Measurements from ENCODE around the gene LCP2.

The LCP2 gene

GRCh38 chr5:170333161-170333910 is 35.8 kb upstream of the LCP2 start:
- H3K27me3 ChIP-seq (ENCODE audit: control insufficient read depth, insufficient read depth, low read length) = no peaks in the 10 kb centered on the region
- H3K9ac ChIP-seq (ENCODE audit: low read length) = no peak overlapping the region
- no peaks in the 10 kb centered on the region for H3K36me3 ChIP-seq (ENCODE audit: control insufficient read depth, insufficient read depth, low read length)
- H3K27ac ChIP-seq (ENCODE audit: low read depth, low read length) = no peak overlapping the region
- no peaks in the 10 kb centered on the region for H3K4me1 ChIP-seq (ENCODE audit: control insufficient read depth, insufficient read depth, low read length)
- no peak overlapping the region for H3K4me3 ChIP-seq (ENCODE audit: low read length)

- Histone ChIP-seq H3K4me1 (ENCODE audit: control insufficient read depth, insufficient read depth, low read length) (no peaks in the 10 kb centered on the region), H3K27ac (ENCODE audit: low read depth, low read length) (no peak overlapping the region), H3K9ac (ENCODE audit: low read length) (no peak overlapping the region), H3K4me3 (ENCODE audit: low read length) (no peak overlapping the region), H3K36me3 (ENCODE audit: control insufficient read depth, insufficient read depth, low read length) (no peaks in the 10 kb centered on the region), H3K27me3 (ENCODE audit: control insufficient read depth, insufficient read depth, low read length) (no peaks in the 10 kb centered on the region)
These were observed 34.5 kb upstream of the LCP2 start for GRCh38 chr5:170332058-170332457.

GRCh38 chr5:170330568-170331054 is 33.0 kb upstream of the LCP2 start:
- no peaks in the 10 kb centered on the region for H3K36me3 ChIP-seq (ENCODE audit: control insufficient read depth, insufficient read depth, low read length)
- no peak overlapping the region for H3K4me3 ChIP-seq (ENCODE audit: low read length)
- H3K9ac ChIP-seq (ENCODE audit: low read length) = no peak overlapping the region
- H3K4me1 ChIP-seq (ENCODE audit: control insufficient read depth, insufficient read depth, low read length) = no peaks in the 10 kb centered on the region
- no peaks in the 10 kb centered on the region for H3K27me3 ChIP-seq (ENCODE audit: control insufficient read depth, insufficient read depth, low read length)
- H3K27ac ChIP-seq (ENCODE audit: low read depth, low read length) = no peak overlapping the region

GRCh38 chr5:170329524-170329923 is 31.9 kb upstream of the LCP2 start:
- H3K9ac ChIP-seq (ENCODE audit: low read length) = no peak overlapping the region
- no peaks in the 10 kb centered on the region for H3K4me1 ChIP-seq (ENCODE audit: control insufficient read depth, insufficient read depth, low read length)
- no peak overlapping the region for H3K27ac ChIP-seq (ENCODE audit: low read depth, low read length)
- no peaks in the 10 kb centered on the region for H3K27me3 ChIP-seq (ENCODE audit: control insufficient read depth, insufficient read depth, low read length)
- H3K4me3 ChIP-seq (ENCODE audit: low read length) = no peak overlapping the region
- H3K36me3 ChIP-seq (ENCODE audit: control insufficient read depth, insufficient read depth, low read length) = no peaks in the 10 kb centered on the region

- H3K27me3 ChIP-seq (ENCODE audit: control insufficient read depth, insufficient read depth, low read length) = no peaks in the 10 kb centered on the region
- H3K4me3 ChIP-seq (ENCODE audit: low read length) = no peak overlapping the region
- no peaks in the 10 kb centered on the region for H3K4me1 ChIP-seq (ENCODE audit: control insufficient read depth, insufficient read depth, low read length)
- H3K27ac ChIP-seq (ENCODE audit: low read depth, low read length) = no peak overlapping the region
- H3K9ac ChIP-seq (ENCODE audit: low read length) = no peak overlapping the region
- no peaks in the 10 kb centered on the region for H3K36me3 ChIP-seq (ENCODE audit: control insufficient read depth, insufficient read depth, low read length)
These were observed 30.3 kb upstream of the LCP2 start for GRCh38 chr5:170327829-170328228.

GRCh38 chr5:170327168-170327567 is 29.6 kb upstream of the LCP2 start:
- no peak overlapping the region for H3K27ac ChIP-seq (ENCODE audit: low read depth, low read length)
- no peak overlapping the region for H3K9ac ChIP-seq (ENCODE audit: low read length)
- H3K36me3 ChIP-seq (ENCODE audit: control insufficient read depth, insufficient read depth, low read length) = no peaks in the 10 kb centered on the region
- H3K4me1 ChIP-seq (ENCODE audit: control insufficient read depth, insufficient read depth, low read length) = no peaks in the 10 kb centered on the region
- no peaks in the 10 kb centered on the region for H3K27me3 ChIP-seq (ENCODE audit: control insufficient read depth, insufficient read depth, low read length)
- no peak overlapping the region for H3K4me3 ChIP-seq (ENCODE audit: low read length)

- H3K27me3 ChIP-seq (ENCODE audit: control insufficient read depth, insufficient read depth, low read length) = no peaks in the 10 kb centered on the region
- no peak overlapping the region for H3K9ac ChIP-seq (ENCODE audit: low read length)
- no peaks in the 10 kb centered on the region for H3K36me3 ChIP-seq (ENCODE audit: control insufficient read depth, insufficient read depth, low read length)
- no peak overlapping the region for H3K4me3 ChIP-seq (ENCODE audit: low read length)
- H3K4me1 ChIP-seq (ENCODE audit: control insufficient read depth, insufficient read depth, low read length) = peaks cover 5% of the 10 kb centered on the region
- no peak overlapping the region for H3K27ac ChIP-seq (ENCODE audit: low read depth, low read length)
These were observed 21.7 kb upstream of the LCP2 start for GRCh38 chr5:170319301-170319700.

- peaks cover 5% of the 10 kb centered on the region for H3K4me1 ChIP-seq (ENCODE audit: control insufficient read depth, insufficient read depth, low read length)
- no peak overlapping the region for H3K27ac ChIP-seq (ENCODE audit: low read depth, low read length)
- H3K36me3 ChIP-seq (ENCODE audit: control insufficient read depth, insufficient read depth, low read length) = no peaks in the 10 kb centered on the region
- H3K9ac ChIP-seq (ENCODE audit: low read length) = no peak overlapping the region
- no peak overlapping the region for H3K4me3 ChIP-seq (ENCODE audit: low read length)
- no peaks in the 10 kb centered on the region for H3K27me3 ChIP-seq (ENCODE audit: control insufficient read depth, insufficient read depth, low read length)
These were observed 19.9 kb upstream of the LCP2 start for GRCh38 chr5:170317499-170317898.

GRCh38 chr5:170316937-170317336 is 19.4 kb upstream of the LCP2 start:
- no peak overlapping the region for H3K9ac ChIP-seq (ENCODE audit: low read length)
- H3K27me3 ChIP-seq (ENCODE audit: control insufficient read depth, insufficient read depth, low read length) = no peaks in the 10 kb centered on the region
- H3K27ac ChIP-seq (ENCODE audit: low read depth, low read length) = no peak overlapping the region
- H3K4me1 ChIP-seq (ENCODE audit: control insufficient read depth, insufficient read depth, low read length) = peaks cover 8% of the 10 kb centered on the region
- no peaks in the 10 kb centered on the region for H3K36me3 ChIP-seq (ENCODE audit: control insufficient read depth, insufficient read depth, low read length)
- H3K4me3 ChIP-seq (ENCODE audit: low read length) = no peak overlapping the region

GRCh38 chr5:170315154-170315553 is 17.6 kb upstream of the LCP2 start:
- Histone ChIP-seq H3K27ac (ENCODE audit: low read depth, low read length) (no peak overlapping the region), H3K27me3 (ENCODE audit: control insufficient read depth, insufficient read depth, low read length) (no peaks in the 10 kb centered on the region), H3K9ac (ENCODE audit: low read length) (no peak overlapping the region), H3K4me3 (ENCODE audit: low read length) (no peak overlapping the region), H3K36me3 (ENCODE audit: control insufficient read depth, insufficient read depth, low read length) (no peaks in the 10 kb centered on the region), H3K4me1 (ENCODE audit: control insufficient read depth, insufficient read depth, low read length) (peaks cover 11% of the 10 kb centered on the region)

GRCh38 chr5:170314541-170315095 is 17.0 kb upstream of the LCP2 start:
- H3K27me3 ChIP-seq (ENCODE audit: control insufficient read depth, insufficient read depth, low read length) = no peaks in the 10 kb centered on the region
- no peaks in the 10 kb centered on the region for H3K36me3 ChIP-seq (ENCODE audit: control insufficient read depth, insufficient read depth, low read length)
- no peak overlapping the region for H3K4me3 ChIP-seq (ENCODE audit: low read length)
- H3K27ac ChIP-seq (ENCODE audit: low read depth, low read length) = no peak overlapping the region
- H3K9ac ChIP-seq (ENCODE audit: low read length) = no peak overlapping the region
- peaks cover 11% of the 10 kb centered on the region for H3K4me1 ChIP-seq (ENCODE audit: control insufficient read depth, insufficient read depth, low read length)

- no peaks in the 10 kb centered on the region for H3K27me3 ChIP-seq (ENCODE audit: control insufficient read depth, insufficient read depth, low read length)
- no peak overlapping the region for H3K9ac ChIP-seq (ENCODE audit: low read length)
- H3K27ac ChIP-seq (ENCODE audit: low read depth, low read length) = no peak overlapping the region
- peaks cover 11% of the 10 kb centered on the region for H3K4me1 ChIP-seq (ENCODE audit: control insufficient read depth, insufficient read depth, low read length)
- no peaks in the 10 kb centered on the region for H3K36me3 ChIP-seq (ENCODE audit: control insufficient read depth, insufficient read depth, low read length)
- H3K4me3 ChIP-seq (ENCODE audit: low read length) = no peak overlapping the region
These were observed 16.2 kb upstream of the LCP2 start for GRCh38 chr5:170313816-170314215.

GRCh38 chr5:170313344-170313743 is 15.8 kb upstream of the LCP2 start:
- peaks cover 11% of the 10 kb centered on the region for H3K4me1 ChIP-seq (ENCODE audit: control insufficient read depth, insufficient read depth, low read length)
- H3K4me3 ChIP-seq (ENCODE audit: low read length) = no peak overlapping the region
- H3K9ac ChIP-seq (ENCODE audit: low read length) = no peak overlapping the region
- H3K27me3 ChIP-seq (ENCODE audit: control insufficient read depth, insufficient read depth, low read length) = no peaks in the 10 kb centered on the region
- no peak overlapping the region for H3K27ac ChIP-seq (ENCODE audit: low read depth, low read length)
- H3K36me3 ChIP-seq (ENCODE audit: control insufficient read depth, insufficient read depth, low read length) = no peaks in the 10 kb centered on the region
